ENCODE results near the gene CSF2RB.
"Not testable (repeated sequence)": the region's sequence is repeated elsewhere in the genome, so short reads cannot be mapped to it uniquely, and the experiment has no call there.

The CSF2RB gene

GRCh38 chr22:36982136-36982535 lies 68.7 kb downstream of the CSF2RB start:
- no peak for DNase-seq (ENCODE audit: extremely low read depth, low read depth)
- TF ChIP-seq, protein P1, sequence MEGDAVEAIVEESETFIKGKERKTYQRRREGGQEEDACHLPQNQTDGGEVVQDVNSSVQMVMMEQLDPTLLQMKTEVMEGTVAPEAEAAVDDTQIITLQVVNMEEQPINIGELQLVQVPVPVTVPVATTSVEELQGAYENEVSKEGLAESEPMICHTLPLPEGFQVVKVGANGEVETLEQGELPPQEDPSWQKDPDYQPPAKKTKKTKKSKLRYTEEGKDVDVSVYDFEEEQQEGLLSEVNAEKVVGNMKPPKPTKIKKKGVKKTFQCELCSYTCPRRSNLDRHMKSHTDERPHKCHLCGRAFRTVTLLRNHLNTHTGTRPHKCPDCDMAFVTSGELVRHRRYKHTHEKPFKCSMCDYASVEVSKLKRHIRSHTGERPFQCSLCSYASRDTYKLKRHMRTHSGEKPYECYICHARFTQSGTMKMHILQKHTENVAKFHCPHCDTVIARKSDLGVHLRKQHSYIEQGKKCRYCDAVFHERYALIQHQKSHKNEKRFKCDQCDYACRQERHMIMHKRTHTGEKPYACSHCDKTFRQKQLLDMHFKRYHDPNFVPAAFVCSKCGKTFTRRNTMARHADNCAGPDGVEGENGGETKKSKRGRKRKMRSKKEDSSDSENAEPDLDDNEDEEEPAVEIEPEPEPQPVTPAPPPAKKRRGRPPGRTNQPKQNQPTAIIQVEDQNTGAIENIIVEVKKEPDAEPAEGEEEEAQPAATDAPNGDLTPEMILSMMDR (IDR thresholded peaks at IDR 0.05; ENCODE audit: low read depth, low read length): no peak

- TF ChIP-seq, protein P1 (IDR thresholded peaks at IDR 0.05; ENCODE audit: low read depth, low read length): no peak
- DNase-seq (ENCODE audit: extremely low read depth, low read depth): no peak
Observed at GRCh38 chr22:36985211-36985889, 71.9 kb downstream of the CSF2RB start.

GRCh38 chr22:36986242-36986821 lies 72.9 kb downstream of the CSF2RB start:
- TF ChIP-seq, protein P1 (IDR thresholded peaks at IDR 0.05; ENCODE audit: low read depth, low read length): peak; percentile 29
- DNase-seq (ENCODE audit: extremely low read depth, low read depth): no peak

GRCh38 chr22:36988075-36988832 lies 74.8 kb downstream of the CSF2RB start:
- TF ChIP-seq, protein P1 (IDR thresholded peaks at IDR 0.05; ENCODE audit: low read depth, low read length): no peak
- DNase-seq (ENCODE audit: extremely low read depth, low read depth): no peak

- DNase-seq (ENCODE audit: extremely low read depth, low read depth): not testable (repeated sequence)
Observed at GRCh38 chr22:36989012-36989411, 75.6 kb downstream of the CSF2RB start.

Data from AG09319 (cell line).